A673 (cell line): Measurements from ENCODE around the gene HSPA2. TPM values are rescaled to one million over a fixed set of nuclear protein-coding genes. Genes with fewer than 3 reads are reported as not detected.

ENCODE experiments used
- Bru-seq: library from RNA; stranded (reverse); fragments of 400-500 nt; gene quantifications from one replicate; lab custom pipeline; 2021; lab: Mats Ljungman, UMichigan
- BruChase-seq, 2 experiments: library from RNA; stranded (reverse); fragments of 400-500 nt; gene quantifications; one replicate each; lab custom pipeline; 2021; lab: Mats Ljungman, UMichigan
- BruUV-seq: library from RNA; stranded (reverse); fragments of 400-500 nt; replicated peaks from 2 replicates; lab custom pipeline; 2021; lab: Mats Ljungman, UMichigan
- CTCF ChIA-PET: fragments of 300-600 bp; sonication (Branson Sonifier 250); formaldehyde crosslinking; loops from one replicate; lab custom pipeline; 2022; ENCODE audit warnings: antibody characterized with exemption; lab: Charles Lee
- POLR2A ChIA-PET: fragments of 300-600 bp; sonication (Branson Sonifier 250); formaldehyde crosslinking; loops from one replicate; lab custom pipeline; 2022; ENCODE audit warnings: antibody characterized with exemption; ENCODE audit not compliant: low non-redundant PET; lab: Charles Lee
- DNase-seq: peaks from one replicate; pipeline ENCODE4 v3.0.0-alpha.2; 2015; ENCODE audit warnings: low spot score
- H3K27ac ChIP-seq: fragments of 200-600 bp; sonication (generic); 2 replicates; pipeline ENCODE4 v1.5.1; 2016; ENCODE audit warnings: mixed run types, low read depth, mild to moderate bottlenecking, mixed read lengths, antibody characterized with exemption, low read length; ENCODE audit not compliant: poor library complexity, severe bottlenecking
- H3K27me3 ChIP-seq: fragments of 200-600 bp; sonication (generic); replicated peaks from 2 replicates; pipeline ENCODE4 v1.6.1; 2017; ENCODE audit warnings: mixed run types, low read depth, mild to moderate bottlenecking, mixed read lengths, antibody characterized with exemption, low read length; ENCODE audit not compliant: insufficient read depth, poor library complexity
- H3K36me3 ChIP-seq: fragments of 200-600 bp; sonication (generic); 2 replicates; pipeline ENCODE4 v1.6.1; 2016; ENCODE audit warnings: mixed run types, mild to moderate bottlenecking, mixed read lengths, antibody characterized with exemption, low read length; ENCODE audit not compliant: insufficient read depth, poor library complexity, severe bottlenecking
- H3K4me1 ChIP-seq: fragments of 200-600 bp; sonication (generic); 2 replicates; pipeline ENCODE4 v1.6.1; 2017; ENCODE audit warnings: mixed run types, mild to moderate bottlenecking, mixed read lengths, antibody characterized with exemption, low read length; ENCODE audit not compliant: insufficient read depth, poor library complexity, severe bottlenecking
- H3K4me3 ChIP-seq: fragments of 200-600 bp; sonication (generic); 2 replicates; pipeline ENCODE4 v1.5.1; 2016; ENCODE audit warnings: low read depth, mixed run types, mild to moderate bottlenecking, mixed read lengths, low read length; ENCODE audit not compliant: poor library complexity, severe bottlenecking
- H3K9me3 ChIP-seq: fragments of 200-600 bp; sonication (generic); 2 replicates; pipeline ENCODE4 v1.6.1; 2016; ENCODE audit warnings: mixed run types, low read depth, mild to moderate bottlenecking, mixed read lengths, antibody characterized with exemption, low read length; ENCODE audit not compliant: poor library complexity, severe bottlenecking
- CTCF ChIP-seq: fragments of 300-800, 200-600 bp; sonication (generic); conservative IDR thresholded peaks from 2 replicates; pipeline ENCODE4 v1.5.1; 2017; ENCODE audit warnings: low read depth, mild to moderate bottlenecking, antibody characterized with exemption, low read length, moderate library complexity, mixed read lengths
- EZH2 ChIP-seq: fragments of 200-600 bp; sonication (generic); IDR thresholded peaks from 2 replicates; pipeline ENCODE4 v1.6.1; 2017; ENCODE audit warnings: borderline replicate concordance, low read depth, mild to moderate bottlenecking, mixed read lengths, antibody characterized with exemption, low read length; ENCODE audit not compliant: poor library complexity, severe bottlenecking
- intact Hi-C: fragments of 100-400 bp; cut with micrococcal nuclease; formaldehyde crosslinking; loops from one replicate; pipeline ENCODE4 v1.10.0; 2022; ENCODE audit not compliant: unreplicated experiment
- long read RNA-seq: library from polyadenylated mRNA; stranded (forward); transcript quantifications from one replicate; pipeline ENCODE4 v2.0.0, GENCODE V29; 2022
- total RNA-seq: library from RNA; stranded (reverse); gene quantifications from 2 replicates; pipeline ENCODE4 v1.2.3, GENCODE V29; 2021

The HSPA2 gene
- total RNA-seq (13.8 and 14.3 TPM in 2 replicates), Bru-seq, nascent RNA (percentile 54 among the genes with signal in this experiment), BruChase-seq, experiment 1, labeled RNA remaining after a 2-hour chase (percentile 57 among the genes with signal in this experiment), BruChase-seq, experiment 2, labeled RNA remaining after a 6-hour chase (percentile 66 among the genes with signal in this experiment)
- long read RNA-seq, transcript HSPA2-201 (1 exons, 2,767 nt) = major isoform, 59 of 60 reads
- long read RNA-seq, partial matches to known transcripts = 0 of 60 reads
- long read RNA-seq, other reads (novel, unspliced or antisense) = 1 of 60 reads

- Histone ChIP-seq H3K4me3 (peak within 1 kb of the TSS; percentile 59), H3K27ac (peak within 1 kb of the TSS; percentile 76), H3K27me3 (no peaks in the 10 kb centered on the region), H3K4me1 (no peaks in the 10 kb centered on the region), H3K36me3 (no peaks in the 10 kb centered on the region), H3K9me3 (peaks cover 11% of the 10 kb centered on the region)
- no TSS peak for BruUV-seq
- ChIA-PET POLR2A (interaction anchor here (0.6 to 1.0 kb wide), 4 partner anchors 98 to 1086 kb away, joined by 3 to 11 read pairs (median 4); partner anchors contain the start of gene MTHFD1), CTCF (interaction anchor here (0.6 to 1.0 kb wide), 3 partner anchors 62 to 248 kb away, joined by 4 to 9 read pairs (median 7); no protein-coding TSS in a partner anchor)
- DNase-seq = peak; percentile 99
- intact Hi-C loops = loop anchor here (1.0 to 10.0 kb wide), 3 partner anchors 35 to 224 kb away; no protein-coding TSS in a partner anchor
- peak; percentile 86 for TF ChIP-seq CTCF
- TF ChIP-seq EZH2 = no peak
These were observed at the start of gene HSPA2 for GRCh38 chr14:64540208-64541202. HSPA2 (plus strand) TSS chr14:64540741; CDS start chr14:64540850, 109 bp downstream.

- H3K4me3 ChIP-seq = no peak overlapping the region
- no peak overlapping the region for H3K27ac ChIP-seq
- CTCF ChIA-PET = no interaction called here
- H3K27me3 ChIP-seq = no peaks in the 10 kb centered on the region
- peaks cover 32% of the 10 kb centered on the region for H3K36me3 ChIP-seq
- no peaks in the 10 kb centered on the region for H3K4me1 ChIP-seq
- DNase-seq = no peak
- POLR2A ChIA-PET = no interaction called here
- no peaks in the 10 kb centered on the region for H3K9me3 ChIP-seq
- intact Hi-C loops = no loop called here
- no TSS peak for BruUV-seq
- TF ChIP-seq CTCF (no peak), EZH2 (no peak)
These were observed 48.9 kb upstream of the HSPA2 start for GRCh38 chr14:64491637-64492036.

GRCh38 chr14:64493455-64493854, 47.1 kb upstream of the HSPA2 start:
- CTCF ChIA-PET = no interaction called here
- peaks cover 17% of the 10 kb centered on the region for H3K36me3 ChIP-seq
- no peak overlapping the region for H3K4me3 ChIP-seq
- TF ChIP-seq EZH2 (no peak), CTCF (no peak)
- no peaks in the 10 kb centered on the region for H3K9me3 ChIP-seq
- no TSS peak for BruUV-seq
- POLR2A ChIA-PET = no interaction called here
- H3K4me1 ChIP-seq = no peaks in the 10 kb centered on the region
- no peak for DNase-seq
- no peak overlapping the region for H3K27ac ChIP-seq
- intact Hi-C loops = no loop called here
- H3K27me3 ChIP-seq = no peaks in the 10 kb centered on the region
